ENCODE data around the gene C1QTNF5. TPM values are rescaled to one million over a fixed set of nuclear protein-coding genes. Genes with fewer than 3 reads are reported as not detected.

The C1QTNF5 gene
- total RNA-seq, 1 experiment from 2014 or later = not detected

DNA sequence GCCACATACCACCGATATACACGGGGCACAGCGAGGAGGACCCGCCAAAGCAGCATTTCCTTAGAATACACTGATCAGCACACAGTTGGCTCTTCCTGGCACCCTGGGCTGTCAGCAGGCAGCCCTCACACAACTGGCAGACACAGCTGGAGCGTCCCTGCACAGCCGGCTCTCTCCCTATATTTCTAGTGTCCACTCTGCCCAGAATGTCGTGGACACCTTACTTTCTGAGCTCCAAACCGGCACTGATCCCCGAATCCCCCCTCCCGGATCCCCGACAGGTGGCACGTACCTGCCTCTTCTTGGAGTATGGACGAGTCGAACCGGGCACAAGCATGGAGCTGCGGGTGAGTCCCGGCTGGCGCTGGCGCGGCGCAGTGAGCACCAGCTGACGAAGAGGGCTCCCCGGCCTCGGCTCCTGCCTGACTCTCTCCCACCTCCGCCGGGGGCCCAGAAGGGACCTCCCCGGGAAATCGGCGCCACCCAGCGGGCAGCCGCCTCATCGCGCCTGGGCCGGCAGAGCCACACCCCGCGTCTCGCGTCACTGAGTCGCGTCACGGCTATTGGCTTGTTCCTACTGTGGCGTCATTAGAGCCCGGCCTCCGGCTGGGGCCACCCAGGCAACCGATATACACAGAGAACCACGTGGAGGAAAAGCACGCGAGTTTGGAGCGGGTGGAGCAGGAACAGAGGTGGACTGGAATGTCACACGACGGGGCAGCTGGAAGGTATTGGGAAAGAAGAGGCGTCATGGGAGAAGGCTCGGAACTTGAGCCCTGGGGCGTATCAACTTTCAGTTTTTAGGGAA lies 40.7 kb upstream of the C1QTNF5 start, which contains the start of gene USP2 (continued):
- TF ChIP-seq SP1 (IDR thresholded peaks at IDR 0.05; ENCODE audit: low read depth) (no peak; the same call in 1 of the 2 replicates), EGR1 (IDR thresholded peaks at IDR 0.05; ENCODE audit: low read depth) (no peak), ZNF274 (IDR thresholded peaks at IDR 0.05; ENCODE audit: low read depth, low read length) (no peak), RAD21 (IDR thresholded peaks at IDR 0.05; ENCODE audit: low read depth) (peak; percentile 66)

DNA sequence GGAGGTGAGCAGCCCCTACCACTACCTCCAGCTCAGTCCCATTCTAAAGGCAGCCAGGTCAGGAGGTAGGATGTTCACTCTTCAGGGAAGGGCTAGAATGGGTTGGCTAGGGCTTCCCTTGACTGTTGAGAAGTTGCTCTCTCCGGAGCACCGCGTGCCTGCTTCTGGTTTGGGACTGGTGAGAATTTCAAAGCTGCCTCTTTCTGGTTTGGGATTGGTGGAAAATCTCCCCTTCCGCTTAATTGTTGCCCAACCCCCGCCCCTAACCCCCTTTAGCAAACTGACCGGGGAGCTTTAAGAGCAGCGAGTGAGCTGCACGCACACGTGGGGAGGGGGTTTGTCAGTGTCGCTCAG lies 40.1 kb upstream of the C1QTNF5 start:
- Histone ChIP-seq H3K4me2 (ENCODE audit: low read length) (peak overlapping the region; percentile 89), H3K79me2 (ENCODE audit: insufficient read depth, low read length) (no peaks in the 10 kb centered on the region), H3K9me3 (ENCODE audit: control insufficient read depth in 1 of 2, insufficient read depth in 1 of 2, low read depth in 1 of 2, low read length in 2 of 2) (no peaks in the 10 kb centered on the region), H3K4me1 (ENCODE audit: control insufficient read depth in 1 of 2, insufficient read depth in 2 of 2, low read length in 2 of 2) (peaks cover 6 to 33% of the 10 kb centered on the region in 2 experiments; a peak in 3 of 4 replicates), H3K36me3 (ENCODE audit: control insufficient read depth in 1 of 2, insufficient read depth in 2 of 2, low read length in 2 of 2) (no peaks in the 10 kb centered on the region), H2AFZ (ENCODE audit: low read depth, low read length, poor library complexity, severe bottlenecking) (no peak overlapping the region), H3K9me2 (ENCODE audit: insufficient read depth) (no peaks in the 10 kb centered on the region), H4K20me1 (ENCODE audit: insufficient read depth) (no peaks in the 10 kb centered on the region), H3K4me3 (replicated peaks in 1 of 2; ENCODE audit: low read depth in 1 of 2, low read length in 2 of 2) (peak overlapping the region; percentile 63 to 65), H3K27ac (ENCODE audit: low read depth, low read length) (no peak overlapping the region; the same call in 1 of the 2 replicates), H3K27me3 (ENCODE audit: insufficient read depth, low read length) (no peaks in the 10 kb centered on the region), H3K9ac (ENCODE audit: low read length) (peak overlapping the region; percentile 71)
- POLR2A ChIA-PET = no interaction called here
- TSS peak; percentile 68 for BruUV-seq (replicated peaks)
- CTCF ChIA-PET = interaction anchor here (0.9 to 2.7 kb wide), 8 partner anchors 8 to 94 kb away, joined by 3 to 16 read pairs (median 8); no protein-coding TSS in a partner anchor
- intact Hi-C loops (cut with micrococcal nuclease) = loop anchor here (1.0 to 5.0 kb wide), 2 partner anchors 279 to 325 kb away; partner anchors contain the start of gene DPAGT1
- DNase-seq (ENCODE audit: low read depth, low spot score) = no peak
- TF ChIP-seq, protein P1, sequence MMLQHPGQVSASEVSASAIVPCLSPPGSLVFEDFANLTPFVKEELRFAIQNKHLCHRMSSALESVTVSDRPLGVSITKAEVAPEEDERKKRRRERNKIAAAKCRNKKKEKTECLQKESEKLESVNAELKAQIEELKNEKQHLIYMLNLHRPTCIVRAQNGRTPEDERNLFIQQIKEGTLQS (IDR thresholded peaks at IDR 0.05) = no peak
- no peak for TF ChIP-seq YY1 (IDR thresholded peaks at IDR 0.05; ENCODE audit: extremely low read depth, insufficient replicate concordance, low read depth, low read length)
- ATAC-seq = no peak
- RAD21 ChIA-PET (ENCODE audit: low non-redundant PET in 1 of 2, low total read pairs in 2 of 2, uncharacterized antibody in 2 of 2, unreplicated experiment in 2 of 2) = no interaction called here
